ENCODE measurements around the gene ZNF577.

Gene ZNF577

GRCh38 chr19:51861870-51862622, 25.7 kb downstream of the ZNF577 start:
- no peak for DNase-seq

- no peak for DNase-seq
Observed at GRCh38 chr19:51837145-51837544, 50.6 kb downstream of the ZNF577 start.

GRCh38 chr19:51830274-51830673, 57.5 kb downstream of the ZNF577 start:
- DNase-seq: no peak

GRCh38 chr19:51824281-51825005, 63.3 kb downstream of the ZNF577 start:
- no peak for DNase-seq

- no peak for DNase-seq
Observed at GRCh38 chr19:51822946-51823345, 64.8 kb downstream of the ZNF577 start.

GRCh38 chr19:51822325-51822724, 65.4 kb downstream of the ZNF577 start:
- no peak for DNase-seq

GRCh38 chr19:51821921-51822320, 65.8 kb downstream of the ZNF577 start:
- DNase-seq: no peak

- DNase-seq: no peak
Observed at GRCh38 chr19:51821456-51821855, 66.3 kb downstream of the ZNF577 start.
